Suprapubic skin (tissue), 3 donors: Measurements from ENCODE around the gene GPC4.

Experiments used
- EP300 ChIP-seq: sonication (generic); formaldehyde crosslinking; IDR thresholded peaks from one replicate; pipeline ENCODE4 v1.6.1; 2017; ENCODE audit warnings: antibody characterized with exemption
- POLR2A ChIP-seq, 2 donors: fragments of 450-650 bp; IDR thresholded peaks; one replicate each; pipeline ENCODE4 v1.6.1; 2017; ENCODE audit warnings: antibody characterized with exemption in 2 of 2, mild to moderate bottlenecking in 2 of 2, moderate library complexity in 2 of 2
- TF ChIP-seq, protein P1 (sequence below), 2 donors: fragments of 200-600 bp in 1 of 2; fragments of 450-650 bp in 1 of 2; sonication (generic) in 1 of 2; IDR thresholded peaks; one replicate each; pipeline ENCODE4 v1.5.1; 2016 to 2019; ENCODE audit warnings: antibody characterized with exemption in 2 of 2, mild to moderate bottlenecking in 1 of 2, moderate library complexity in 1 of 2

DNA sequence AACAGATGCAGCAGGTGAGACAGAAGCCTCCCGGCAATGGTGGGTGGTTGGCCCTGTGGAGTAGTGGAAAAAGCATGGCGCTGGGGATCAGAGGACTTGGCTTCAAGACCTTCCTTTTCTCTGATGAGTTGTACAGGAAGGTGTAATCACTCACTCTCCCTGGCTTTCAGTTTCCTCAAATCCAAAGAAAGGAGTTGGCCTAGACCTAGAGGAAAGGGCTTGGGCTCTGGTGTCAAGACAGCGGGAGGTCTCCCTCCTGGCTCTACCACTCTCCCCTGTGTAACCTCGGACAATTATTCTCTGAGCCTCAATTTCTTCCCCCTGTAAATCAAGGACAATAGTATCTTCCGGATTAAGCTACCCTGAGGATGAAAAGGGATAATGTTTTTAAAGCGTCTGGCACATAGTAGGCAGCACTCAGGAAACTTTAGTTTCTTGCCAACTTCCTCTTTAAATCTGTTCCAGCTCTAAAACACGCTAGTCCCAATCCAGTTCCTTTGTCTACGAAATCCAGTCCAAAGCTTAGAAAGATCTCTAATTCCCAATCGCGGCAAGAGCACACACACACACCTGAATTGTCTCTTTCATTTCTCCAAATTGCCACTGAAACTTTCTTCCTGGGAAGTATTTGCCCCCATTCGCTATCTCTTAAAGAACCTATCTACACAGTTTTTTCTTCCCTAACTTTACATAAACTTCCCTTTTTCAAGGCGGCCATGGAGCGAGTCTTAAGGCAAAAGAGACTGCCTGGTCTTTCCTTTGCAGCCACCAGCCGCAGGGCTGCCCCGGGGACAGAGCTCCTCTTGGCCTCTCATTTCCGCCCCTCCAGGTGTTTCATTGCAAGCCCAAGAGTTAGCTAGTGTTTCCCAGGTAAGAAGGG, 29.9 kb upstream of the GPC4 start:
- TF ChIP-seq, protein P1, sequence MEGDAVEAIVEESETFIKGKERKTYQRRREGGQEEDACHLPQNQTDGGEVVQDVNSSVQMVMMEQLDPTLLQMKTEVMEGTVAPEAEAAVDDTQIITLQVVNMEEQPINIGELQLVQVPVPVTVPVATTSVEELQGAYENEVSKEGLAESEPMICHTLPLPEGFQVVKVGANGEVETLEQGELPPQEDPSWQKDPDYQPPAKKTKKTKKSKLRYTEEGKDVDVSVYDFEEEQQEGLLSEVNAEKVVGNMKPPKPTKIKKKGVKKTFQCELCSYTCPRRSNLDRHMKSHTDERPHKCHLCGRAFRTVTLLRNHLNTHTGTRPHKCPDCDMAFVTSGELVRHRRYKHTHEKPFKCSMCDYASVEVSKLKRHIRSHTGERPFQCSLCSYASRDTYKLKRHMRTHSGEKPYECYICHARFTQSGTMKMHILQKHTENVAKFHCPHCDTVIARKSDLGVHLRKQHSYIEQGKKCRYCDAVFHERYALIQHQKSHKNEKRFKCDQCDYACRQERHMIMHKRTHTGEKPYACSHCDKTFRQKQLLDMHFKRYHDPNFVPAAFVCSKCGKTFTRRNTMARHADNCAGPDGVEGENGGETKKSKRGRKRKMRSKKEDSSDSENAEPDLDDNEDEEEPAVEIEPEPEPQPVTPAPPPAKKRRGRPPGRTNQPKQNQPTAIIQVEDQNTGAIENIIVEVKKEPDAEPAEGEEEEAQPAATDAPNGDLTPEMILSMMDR (IDR thresholded peaks at IDR 0.05) = no peak
- TF ChIP-seq EP300 (no peak), POLR2A (IDR thresholded peaks at IDR 0.05) (no peak)
